Skeletal muscle tissue (tissue), 4 donors: ENCODE results near the gene ARHGAP40. TPM values are rescaled to one million over a fixed set of nuclear protein-coding genes. Genes with fewer than 3 reads are reported as not detected.

ENCODE experiments used
- H3K27ac ChIP-seq: one replicate; pipeline ENCODE4 v1.7.0; 2013; ENCODE audit warnings: mild to moderate bottlenecking, low read depth, low read length, inconsistent platforms
- H3K27me3 ChIP-seq, 3 donors: one replicate each; pipeline ENCODE4 v1.7.0; 2013; ENCODE audit warnings: low read length in 3 of 3; ENCODE audit not compliant: control insufficient read depth in 3 of 3, insufficient read depth in 3 of 3
- H3K36me3 ChIP-seq, 3 donors: one replicate each; pipeline ENCODE4 v1.7.0; 2013; ENCODE audit warnings: low read length in 3 of 3; ENCODE audit not compliant: control insufficient read depth in 3 of 3, insufficient read depth in 3 of 3
- H3K4me1 ChIP-seq, 3 donors: one replicate each; pipeline ENCODE4 v1.7.0; 2013; ENCODE audit warnings: low read length in 3 of 3, mild to moderate bottlenecking in 3 of 3; ENCODE audit not compliant: control insufficient read depth in 3 of 3, insufficient read depth in 3 of 3
- H3K4me3 ChIP-seq, 3 donors: one replicate each; pipeline ENCODE4 v1.7.0; 2013; ENCODE audit warnings: low read length in 3 of 3
- H3K9ac ChIP-seq, 3 donors: one replicate each; pipeline ENCODE4 v1.7.0; 2013; ENCODE audit warnings: low read length in 3 of 3, mild to moderate bottlenecking in 3 of 3, moderate library complexity in 2 of 3, low read depth in 1 of 3
- H3K9me3 ChIP-seq, 3 donors: one replicate each; pipeline ENCODE4 v1.7.0; 2013; ENCODE audit warnings: low read length in 3 of 3; ENCODE audit not compliant: control insufficient read depth in 3 of 3
- total RNA-seq: library from RNA; depleted of rRNA; stranded (reverse); fragments of >200 nt; gene quantifications from one replicate; pipeline ENCODE4 v1.2.3, GENCODE V29; 2014
- donor health status: Osteomylitis.

Gene ARHGAP40
- not detected for total RNA-seq

- Histone ChIP-seq H3K4me3 (no peak within 1 kb of the TSS), H3K9me3 (no peaks in the 10 kb centered on the region), H3K27me3 (peaks cover 34 to 54% (median 46%) of the 10 kb centered on the region in 3 donors), H3K36me3 (no peaks in the 10 kb centered on the region), H3K4me1 (no peaks in the 10 kb centered on the region), H3K9ac (no peak within 1 kb of the TSS), H3K27ac (no peak within 1 kb of the TSS)
Measured at GRCh38 chr20:38601216-38602184, at the start of gene ARHGAP40. TSS of gene ARHGAP40 (plus strand) at chr20:38601809.

- no peaks in the 10 kb centered on the region for H3K4me1 ChIP-seq
- H3K27ac ChIP-seq, result no peak overlapping the region
- no peaks in the 10 kb centered on the region for H3K9me3 ChIP-seq
- H3K36me3 ChIP-seq, result peaks cover 25 to 71% (median 57%) of the 10 kb centered on the region in 3 donors
- no peak overlapping the region for H3K4me3 ChIP-seq
- no peak overlapping the region for H3K9ac ChIP-seq
- H3K27me3 ChIP-seq, result no peaks in the 10 kb centered on the region
Measured at GRCh38 chr20:38554986-38555385, 46.6 kb upstream of the ARHGAP40 start.

- no peaks in the 10 kb centered on the region for H3K27me3 ChIP-seq
- no peak overlapping the region for H3K4me3 ChIP-seq
- H3K27ac ChIP-seq, result no peak overlapping the region
- H3K36me3 ChIP-seq, result peaks cover 25 to 71% (median 60%) of the 10 kb centered on the region in 3 donors
- H3K4me1 ChIP-seq, result no peaks in the 10 kb centered on the region
- no peaks in the 10 kb centered on the region for H3K9me3 ChIP-seq
- no peak overlapping the region for H3K9ac ChIP-seq
Measured at GRCh38 chr20:38555395-38555794, 46.2 kb upstream of the ARHGAP40 start.

DNA sequence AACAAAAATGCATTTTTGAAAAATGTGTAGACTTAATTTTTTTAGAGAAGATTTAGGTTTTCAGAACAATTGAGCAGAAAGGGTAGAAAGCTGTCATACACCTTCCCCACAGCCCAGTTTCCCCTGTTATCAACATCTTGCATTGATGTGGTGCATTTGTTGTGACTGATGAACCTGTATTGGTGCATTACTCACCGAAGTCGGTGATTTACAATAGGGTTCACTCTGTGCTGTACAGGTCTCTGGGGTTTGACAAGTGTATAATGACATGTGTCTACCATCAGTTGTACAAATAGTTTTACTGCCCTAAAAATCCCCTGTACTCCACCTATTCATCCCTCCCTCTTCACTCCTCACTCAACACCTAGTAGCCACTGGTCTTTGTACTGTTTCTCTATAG is 44.4 kb upstream of the ARHGAP40 start:
- Histone ChIP-seq H3K27ac (no peak overlapping the region), H3K4me3 (no peak overlapping the region), H3K36me3 (peaks cover 24 to 56% (median 49%) of the 10 kb centered on the region in 3 donors), H3K27me3 (no peaks in the 10 kb centered on the region), H3K9ac (no peak overlapping the region), H3K9me3 (no peaks in the 10 kb centered on the region), H3K4me1 (no peaks in the 10 kb centered on the region)

DNA sequence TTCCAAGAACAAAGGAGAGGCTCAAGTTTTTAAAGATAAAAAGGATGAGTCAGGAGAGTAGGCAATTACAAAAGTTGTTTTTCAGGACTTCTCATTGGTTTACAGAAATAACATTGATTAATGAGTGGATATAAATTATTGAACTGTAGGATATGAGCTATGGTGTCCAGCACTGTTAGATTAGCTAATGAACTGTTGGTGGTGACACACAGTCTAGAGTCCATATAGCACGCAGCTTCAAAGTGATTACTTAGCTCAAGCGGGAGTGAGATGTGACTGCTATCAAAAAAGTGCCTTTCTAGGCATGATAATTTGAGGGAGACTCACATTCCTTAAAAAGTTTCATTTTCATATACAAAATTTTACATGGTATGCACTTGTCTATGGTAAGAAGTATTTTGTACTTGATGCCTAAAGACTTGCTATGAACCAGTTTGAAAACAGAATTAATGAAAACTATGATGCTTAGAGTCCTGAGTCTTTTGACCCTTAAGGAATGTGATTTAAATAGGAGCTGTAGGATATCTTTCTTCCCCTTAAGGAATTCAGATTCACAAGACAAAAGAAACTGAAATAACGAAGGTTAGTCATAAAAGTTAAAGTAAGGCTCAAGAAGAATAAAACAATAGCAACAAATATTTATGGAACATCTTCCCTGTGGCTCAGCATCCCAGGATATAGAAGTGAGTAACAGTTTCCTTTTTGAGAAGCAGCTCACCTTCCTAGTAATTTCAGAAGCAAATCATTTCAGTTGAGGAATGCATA is 42.8 kb upstream of the ARHGAP40 start:
- no peaks in the 10 kb centered on the region for H3K27me3 ChIP-seq
- no peak overlapping the region for H3K9ac ChIP-seq
- H3K4me3 ChIP-seq, result no peak overlapping the region
- H3K36me3 ChIP-seq, result peaks cover 13 to 46% (median 41%) of the 10 kb centered on the region in 3 donors
- H3K9me3 ChIP-seq, result no peaks in the 10 kb centered on the region
- H3K27ac ChIP-seq, result no peak overlapping the region
- H3K4me1 ChIP-seq, result no peaks in the 10 kb centered on the region

GRCh38 chr20:38559764-38560163 is 41.8 kb upstream of the ARHGAP40 start:
- Histone ChIP-seq H3K4me3 (no peak overlapping the region), H3K9ac (no peak overlapping the region), H3K4me1 (no peaks in the 10 kb centered on the region), H3K27me3 (no peaks in the 10 kb centered on the region), H3K9me3 (no peaks in the 10 kb centered on the region), H3K36me3 (peaks cover 8 to 37% (median 34%) of the 10 kb centered on the region in 3 donors), H3K27ac (no peak overlapping the region)

DNA sequence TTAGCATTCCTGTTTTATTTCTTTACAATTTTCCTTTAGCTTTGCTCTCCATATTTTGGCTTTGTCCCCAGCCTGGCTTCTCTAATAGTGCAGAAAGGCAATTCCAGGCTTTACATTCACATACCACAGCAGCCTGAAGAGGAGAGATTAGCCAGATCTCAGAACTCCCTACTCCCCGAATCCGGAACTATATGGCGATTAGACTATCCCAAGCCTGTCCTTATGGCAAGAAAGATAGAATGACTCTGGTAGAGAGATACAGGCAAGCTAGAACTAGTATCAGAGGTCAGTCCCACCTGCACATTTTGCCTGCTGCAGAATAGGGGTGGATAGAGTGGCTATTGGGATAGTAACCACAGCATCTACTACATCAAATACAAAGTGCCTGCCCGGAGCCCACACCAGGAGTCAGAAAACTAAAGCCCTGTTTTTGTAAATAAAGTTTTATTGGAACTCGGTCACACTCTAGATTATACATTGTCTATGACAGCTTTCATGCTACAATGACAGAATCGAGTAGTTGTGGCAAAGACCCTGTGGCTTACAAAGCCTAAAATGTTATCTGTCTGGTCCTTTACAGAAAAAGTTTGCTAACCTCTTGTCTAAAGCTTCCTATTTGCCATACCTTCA is 37.7 kb upstream of the ARHGAP40 start:
- H3K9ac ChIP-seq, result no peak overlapping the region
- no peak overlapping the region for H3K4me3 ChIP-seq
- no peak overlapping the region for H3K27ac ChIP-seq
- H3K9me3 ChIP-seq, result no peaks in the 10 kb centered on the region
- H3K27me3 ChIP-seq, result no peaks in the 10 kb centered on the region
- H3K36me3 ChIP-seq, result peaks cover 4 to 36% (median 20%) of the 10 kb centered on the region in 3 donors
- no peaks in the 10 kb centered on the region for H3K4me1 ChIP-seq

- Histone ChIP-seq H3K27ac (no peak overlapping the region), H3K27me3 (no peaks in the 10 kb centered on the region), H3K9me3 (no peaks in the 10 kb centered on the region), H3K9ac (no peak overlapping the region), H3K4me3 (no peak overlapping the region), H3K36me3 (peaks cover 4 to 39% (median 21%) of the 10 kb centered on the region in 3 donors), H3K4me1 (no peaks in the 10 kb centered on the region)
Measured at GRCh38 chr20:38564680-38565079, 36.9 kb upstream of the ARHGAP40 start.

- Histone ChIP-seq H3K4me1 (no peaks in the 10 kb centered on the region), H3K27me3 (no peaks in the 10 kb centered on the region), H3K27ac (no peak overlapping the region), H3K9ac (no peak overlapping the region), H3K9me3 (no peaks in the 10 kb centered on the region), H3K4me3 (no peak overlapping the region), H3K36me3 (peaks cover 8 to 45% (median 26%) of the 10 kb centered on the region in 3 donors)
Measured at GRCh38 chr20:38566036-38566598, 35.5 kb upstream of the ARHGAP40 start.
